Smooth muscle cell (in vitro differentiated cells): Measurements from ENCODE around the gene MESD. TPM values are rescaled to one million over a fixed set of nuclear protein-coding genes. Genes with fewer than 3 reads are reported as not detected.

Source experiments
- DNase-seq: peaks from one replicate; lab custom pipeline; 2025; ENCODE audit not compliant: unreplicated experiment; lab: John Stamatoyannopoulos, UW
- H2AFZ ChIP-seq: fragments of 200-600 bp; sonication (generic); 2 replicates; pipeline ENCODE4 v1.6.0; 2016; ENCODE audit warnings: antibody characterized with exemption, low read depth, mild to moderate bottlenecking
- H3F3A ChIP-seq: fragments of 200-600 bp; sonication (generic); 2 replicates; pipeline ENCODE4 v1.6.0; 2017; ENCODE audit warnings: antibody characterized with exemption, low read depth
- H3K27ac ChIP-seq: fragments of 200-600 bp; sonication (generic); 2 replicates; pipeline ENCODE4 v1.5.1; 2016; ENCODE audit warnings: low read depth, mild to moderate bottlenecking
- H3K27me3 ChIP-seq: fragments of 200-600 bp; sonication (generic); 2 replicates; pipeline ENCODE4 v1.6.1; 2016; ENCODE audit warnings: low read depth, mild to moderate bottlenecking
- H3K36me3 ChIP-seq: fragments of 200-600 bp; sonication (generic); 2 replicates; pipeline ENCODE4 v1.5.1; 2016; ENCODE audit warnings: low read depth
- H3K4me1 ChIP-seq: fragments of 200-600 bp; sonication (generic); 2 replicates; pipeline ENCODE4 v1.5.1; 2016; ENCODE audit warnings: low read depth
- H3K4me2 ChIP-seq: fragments of 200-600 bp; sonication (generic); 2 replicates; pipeline ENCODE4 v1.6.0; 2016; ENCODE audit warnings: mild to moderate bottlenecking
- H3K4me3 ChIP-seq: fragments of 200-600 bp; sonication (generic); 2 replicates; pipeline ENCODE4 v1.5.1; 2016; ENCODE audit warnings: mild to moderate bottlenecking
- H3K79me2 ChIP-seq: fragments of 200-600 bp; sonication (generic); 2 replicates; pipeline ENCODE4 v1.6.0; 2016; ENCODE audit warnings: low read depth, mild to moderate bottlenecking
- H3K9ac ChIP-seq: fragments of 200-600 bp; sonication (generic); 2 replicates; pipeline ENCODE4 v1.6.0; 2016; ENCODE audit warnings: low read depth
- H3K9me3 ChIP-seq: fragments of 200-600 bp; sonication (generic); replicated peaks from 2 replicates; pipeline ENCODE4 v1.5.1; 2016; ENCODE audit warnings: low read depth
- H4K20me1 ChIP-seq: fragments of 200-600 bp; sonication (generic); 2 replicates; pipeline ENCODE4 v1.6.0; 2016; ENCODE audit warnings: low read depth
- CTCF ChIP-seq: fragments of 200-600 bp; sonication (generic); IDR thresholded peaks from 2 replicates; pipeline ENCODE4 v1.5.1; 2017; ENCODE audit warnings: borderline replicate concordance, mild to moderate bottlenecking, antibody characterized with exemption; ENCODE audit not compliant: insufficient read depth, poor library complexity, severe bottlenecking
- WGBS: methylation state at CpG from one replicate; pipeline ENCODE4 v1.1.7; 2016; ENCODE audit warnings: low lambda C conversion rate; 5-methylcytosine and 5-hydroxymethylcytosine counted together
- polyA plus RNA-seq: library from polyadenylated mRNA; unstranded; fragments of >200 nt; fragmentation: Nextera tagmentation; extraction: Ambion mirVana; gene quantifications from 2 replicates; pipeline ENCODE4 v1.2.1, GENCODE V29; 2016
- total RNA-seq: library from RNA; depleted of rRNA; stranded (reverse); fragments of >200 nt; gene quantifications from 2 replicates; pipeline ENCODE4 v1.2.3, GENCODE V29; 2014

Gene MESD
- total and polyA plus RNA-seq, 2 experiments from 2014 or later, result 20.1 to 41.4 TPM

GRCh38 chr15:80997692-80998091 is 8.1 kb upstream of the MESD start:
- no peak overlapping the region for H3K4me2 ChIP-seq
- 89% methylated on average over 1 of the region's 1 CpG for WGBS
- DNase-seq, result no peak
- no peak overlapping the region for H3K9ac ChIP-seq
- H3K4me1 ChIP-seq, result no peaks in the 10 kb centered on the region
- H2AFZ ChIP-seq, result no peak overlapping the region
- no peaks in the 10 kb centered on the region for H3F3A ChIP-seq
- no peak overlapping the region for H3K27ac ChIP-seq
- TF ChIP-seq CTCF, result no peak
- H3K36me3 ChIP-seq, result no peaks in the 10 kb centered on the region
- no peak overlapping the region for H3K4me3 ChIP-seq
- H4K20me1 ChIP-seq, result peaks cover 12% of the 10 kb centered on the region
- no peaks in the 10 kb centered on the region for H3K9me3 ChIP-seq
- H3K79me2 ChIP-seq, result peaks cover 13% of the 10 kb centered on the region
- H3K27me3 ChIP-seq, result no peaks in the 10 kb centered on the region

- Histone ChIP-seq H3K36me3 (no peaks in the 10 kb centered on the region), H2AFZ (no peak overlapping the region), H3K4me3 (no peak overlapping the region), H3K4me1 (no peaks in the 10 kb centered on the region), H3K27me3 (no peaks in the 10 kb centered on the region), H3K9ac (no peak overlapping the region), H3K9me3 (no peaks in the 10 kb centered on the region), H3K4me2 (no peak overlapping the region), H3F3A (peaks cover 4% of the 10 kb centered on the region), H3K27ac (no peak overlapping the region), H3K79me2 (no peaks in the 10 kb centered on the region), H4K20me1 (no peaks in the 10 kb centered on the region)
- no peak for DNase-seq
- 100% methylated on average over 1 of the region's 1 CpG for WGBS
- TF ChIP-seq CTCF, result peak; percentile 30
Measured at GRCh38 chr15:80996247-80996646, 6.6 kb upstream of the MESD start.

- H4K20me1 ChIP-seq, result peaks cover 13% of the 10 kb centered on the region
- H3K4me1 ChIP-seq, result peaks cover 22% of the 10 kb centered on the region
- H3K9ac ChIP-seq, result no peak overlapping the region
- no peak overlapping the region for H3K27ac ChIP-seq
- no peaks in the 10 kb centered on the region for H3K27me3 ChIP-seq
- H3K4me2 ChIP-seq, result no peak overlapping the region
- no peak for TF ChIP-seq CTCF
- peaks cover 16% of the 10 kb centered on the region for H3F3A ChIP-seq
- no peak for DNase-seq
- H2AFZ ChIP-seq, result no peak overlapping the region
- H3K36me3 ChIP-seq, result no peaks in the 10 kb centered on the region
- H3K9me3 ChIP-seq, result no peaks in the 10 kb centered on the region
- H3K79me2 ChIP-seq, result peaks cover 20% of the 10 kb centered on the region
- 83% methylated on average over 1 of the region's 1 CpG for WGBS
- no peak overlapping the region for H3K4me3 ChIP-seq
Measured at GRCh38 chr15:80992441-80992840, 2.8 kb upstream of the MESD start.

GRCh38 chr15:80992006-80992405 is 2.4 kb upstream of the MESD start:
- Histone ChIP-seq H3K9me3 (no peaks in the 10 kb centered on the region), H3K4me1 (peaks cover 24% of the 10 kb centered on the region), H2AFZ (no peak overlapping the region), H3K36me3 (no peaks in the 10 kb centered on the region), H3K4me3 (no peak overlapping the region), H3K27me3 (no peaks in the 10 kb centered on the region), H3K4me2 (no peak overlapping the region), H3K9ac (no peak overlapping the region), H3K79me2 (peaks cover 24% of the 10 kb centered on the region), H4K20me1 (peaks cover 18% of the 10 kb centered on the region), H3K27ac (no peak overlapping the region), H3F3A (peaks cover 16% of the 10 kb centered on the region)
- whole genome bisulfite sequencing, result 88% methylated on average over 4 of the region's 4 CpGs
- TF ChIP-seq CTCF, result no peak
- no peak for DNase-seq
